K562 (cell line): ENCODE data around the gene CMTM1. TPM values are rescaled to one million over a fixed set of nuclear protein-coding genes. Genes with fewer than 3 reads are reported as not detected.

ENCODE experiments used
- MECOM ChIP-seq: fragments of 250-450 bp; sonication (Bioruptor Pico); IDR thresholded peaks from 2 replicates; pipeline ENCODE4 v1.8.0; 2022; ENCODE audit warnings: inconsistent platforms
- TAF9B ChIP-seq: fragments of 450-650 bp; IDR thresholded peaks from 2 replicates; pipeline ENCODE4 v1.6.1; 2018; ENCODE audit warnings: mild to moderate bottlenecking; ENCODE audit not compliant: partially characterized antibody
- polyA plus RNA-seq, 8 experiments: library from polyadenylated mRNA; depleted of rRNA in 4 of 8; stranded (reverse) in 5 of 8; unstranded in 3 of 8; fragments of >200 nt; fragmentation: Nextera tagmentation in 2 of 8; fragmentation: Illumina TruSeq in 1 of 8; extraction: Ambion mirVana in 2 of 8; extraction: Trizol in 1 of 8; gene quantifications; 2 replicates each; pipeline versions ENCODE4 v1.2.1 to v1.2.3, GENCODE V29; 2011 to 2014; ENCODE audit warnings: inconsistent platforms in 1 of 8, missing spikeins in 1 of 8
- total RNA-seq, 7 experiments: library from RNA; depleted of rRNA in 6 of 7; stranded (reverse); fragments of >200 nt in 6 of 7; fragmentation: Illumina TruSeq in 2 of 7; extraction: Trizol in 2 of 7; gene quantifications; 2 replicates each; pipeline versions ENCODE4 v1.2.1 to v1.2.3, GENCODE V29; 2011 to 2021; ENCODE audit warnings: low replicate concordance in 1 of 7
- TF ChIP-seq, protein P1 (sequence below), 2 experiments: fragments of 450-650 bp in 1 of 2; sonication (generic) in 1 of 2; formaldehyde crosslinking in 1 of 2; IDR thresholded peaks; 2 replicates each; pipeline versions ENCODE4 v1.7.1 to v1.9.0; 2016 to 2022; ENCODE audit warnings: inconsistent platforms in 1 of 2, mild to moderate bottlenecking in 1 of 2, missing genetic modification reagents in 1 of 2
- TF ChIP-seq, protein P2 (sequence below): fragments of 450-650 bp; formaldehyde crosslinking; IDR thresholded peaks from 2 replicates; pipeline ENCODE4 v1.4.0; 2020; ENCODE audit warnings: mild to moderate bottlenecking, moderate library complexity

CMTM1 gene
- total and polyA plus RNA-seq, 9 of the 15 experiments (the other 6 are each of a cell fraction or from before 2014, with no cell fraction given), result 0.25 to 2.6 (median 1.1) TPM; not detected in 2

DNA sequence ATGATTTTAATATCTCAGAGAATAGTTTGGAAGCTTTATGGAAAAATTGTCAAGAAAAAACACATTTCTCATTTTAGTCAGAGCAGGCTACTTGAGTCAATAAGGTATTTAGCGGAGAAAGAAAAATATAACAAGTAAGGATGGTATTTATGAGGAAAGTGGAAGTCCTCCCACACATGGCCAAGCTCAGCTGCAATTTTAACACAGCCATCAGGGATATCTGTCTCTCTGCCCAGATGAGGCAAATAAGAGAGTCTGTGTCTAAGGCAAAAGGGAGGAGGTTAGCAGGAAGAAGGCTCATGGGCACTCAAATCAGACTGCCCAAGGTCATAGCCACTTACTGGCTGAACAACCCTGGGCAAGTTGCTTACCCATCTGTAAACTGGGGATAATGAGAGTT is 7.8 kb downstream of the CMTM1 start (continued):
- TF ChIP-seq, protein P1, sequence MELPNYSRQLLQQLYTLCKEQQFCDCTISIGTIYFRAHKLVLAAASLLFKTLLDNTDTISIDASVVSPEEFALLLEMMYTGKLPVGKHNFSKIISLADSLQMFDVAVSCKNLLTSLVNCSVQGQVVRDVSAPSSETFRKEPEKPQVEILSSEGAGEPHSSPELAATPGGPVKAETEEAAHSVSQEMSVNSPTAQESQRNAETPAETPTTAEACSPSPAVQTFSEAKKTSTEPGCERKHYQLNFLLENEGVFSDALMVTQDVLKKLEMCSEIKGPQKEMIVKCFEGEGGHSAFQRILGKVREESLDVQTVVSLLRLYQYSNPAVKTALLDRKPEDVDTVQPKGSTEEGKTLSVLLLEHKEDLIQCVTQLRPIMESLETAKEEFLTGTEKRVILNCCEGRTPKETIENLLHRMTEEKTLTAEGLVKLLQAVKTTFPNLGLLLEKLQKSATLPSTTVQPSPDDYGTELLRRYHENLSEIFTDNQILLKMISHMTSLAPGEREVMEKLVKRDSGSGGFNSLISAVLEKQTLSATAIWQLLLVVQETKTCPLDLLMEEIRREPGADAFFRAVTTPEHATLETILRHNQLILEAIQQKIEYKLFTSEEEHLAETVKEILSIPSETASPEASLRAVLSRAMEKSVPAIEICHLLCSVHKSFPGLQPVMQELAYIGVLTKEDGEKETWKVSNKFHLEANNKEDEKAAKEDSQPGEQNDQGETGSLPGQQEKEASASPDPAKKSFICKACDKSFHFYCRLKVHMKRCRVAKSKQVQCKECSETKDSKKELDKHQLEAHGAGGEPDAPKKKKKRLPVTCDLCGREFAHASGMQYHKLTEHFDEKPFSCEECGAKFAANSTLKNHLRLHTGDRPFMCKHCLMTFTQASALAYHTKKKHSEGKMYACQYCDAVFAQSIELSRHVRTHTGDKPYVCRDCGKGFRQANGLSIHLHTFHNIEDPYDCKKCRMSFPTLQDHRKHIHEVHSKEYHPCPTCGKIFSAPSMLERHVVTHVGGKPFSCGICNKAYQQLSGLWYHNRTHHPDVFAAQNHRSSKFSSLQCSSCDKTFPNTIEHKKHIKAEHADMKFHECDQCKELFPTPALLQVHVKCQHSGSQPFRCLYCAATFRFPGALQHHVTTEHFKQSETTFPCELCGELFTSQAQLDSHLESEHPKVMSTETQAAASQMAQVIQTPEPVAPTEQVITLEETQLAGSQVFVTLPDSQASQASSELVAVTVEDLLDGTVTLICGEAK (IDR thresholded peaks at IDR 0.05), result no peak
- TF ChIP-seq, protein P1 (CRISPR knock-in tag; IDR thresholded peaks at IDR 0.05), result no peak
- TF ChIP-seq, protein P2, sequence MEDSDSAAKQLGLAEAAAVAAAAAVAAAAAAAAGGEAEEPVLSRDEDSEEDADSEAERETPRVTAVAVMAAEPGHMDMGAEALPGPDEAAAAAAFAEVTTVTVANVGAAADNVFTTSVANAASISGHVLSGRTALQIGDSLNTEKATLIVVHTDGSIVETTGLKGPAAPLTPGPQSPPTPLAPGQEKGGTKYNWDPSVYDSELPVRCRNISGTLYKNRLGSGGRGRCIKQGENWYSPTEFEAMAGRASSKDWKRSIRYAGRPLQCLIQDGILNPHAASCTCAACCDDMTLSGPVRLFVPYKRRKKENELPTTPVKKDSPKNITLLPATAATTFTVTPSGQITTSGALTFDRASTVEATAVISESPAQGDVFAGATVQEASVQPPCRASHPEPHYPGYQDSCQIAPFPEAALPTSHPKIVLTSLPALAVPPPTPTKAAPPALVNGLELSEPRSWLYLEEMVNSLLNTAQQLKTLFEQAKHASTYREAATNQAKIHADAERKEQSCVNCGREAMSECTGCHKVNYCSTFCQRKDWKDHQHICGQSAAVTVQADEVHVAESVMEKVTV (CRISPR knock-in tag), result no peak
- TF ChIP-seq TAF9B (no peak), MECOM (CRISPR knock-in tag) (no peak)
- TF ChIP-seq, all 486 proteins: peak for 0
